ENCODE data around the gene RTP5.

GRCh38 chr2:241836292-241836691 lies 33.2 kb upstream of the RTP5 start:
- TF ChIP-seq EZH2 (IDR thresholded peaks at IDR 0.05; ENCODE audit: insufficient read depth, poor library complexity, severe bottlenecking) (no peak), EZH2phosphoT487 (IDR thresholded peaks at IDR 0.05; ENCODE audit: insufficient read depth, low read depth) (no peak)

Measured in GM23248 (cell line).